Measurements from ENCODE around the gene SPAG8.

DNA sequence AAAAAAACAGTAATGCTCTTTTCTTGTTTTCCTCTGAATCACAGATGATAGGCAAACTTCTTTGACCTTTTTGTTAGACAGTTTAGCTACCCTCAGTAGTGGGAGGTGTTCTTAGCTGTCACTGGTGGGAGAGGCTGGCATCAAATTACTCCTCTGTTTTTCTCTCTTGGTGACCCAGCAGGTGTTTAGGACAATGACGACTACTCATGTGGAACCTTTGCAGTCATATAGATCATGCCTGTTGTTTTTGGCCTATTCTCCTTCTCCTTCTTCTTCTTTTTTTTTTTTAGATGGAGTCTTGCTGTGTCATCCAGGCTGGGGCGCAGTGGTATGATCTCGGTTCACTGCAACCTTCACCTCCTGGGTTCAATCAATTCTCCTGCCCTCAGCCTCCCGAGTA lies 36.0 kb downstream of the SPAG8 start:
- no peak for TF ChIP-seq EZH2 (IDR thresholded peaks at IDR 0.05; ENCODE audit: insufficient read depth, poor library complexity, severe bottlenecking)
- no peak for TF ChIP-seq EZH2phosphoT487 (IDR thresholded peaks at IDR 0.05; ENCODE audit: insufficient read depth, low read depth)
